GM12891 (cell line): Measurements from ENCODE around the gene BCL6.

Experiments used
- POLR2A ChIP-seq: IDR thresholded peaks from 2 replicates; pipeline ENCODE4 v1.6.1; 2011; ENCODE audit warnings: low read depth, low read length, control low read depth
- POLR2AphosphoS5 ChIP-seq: IDR thresholded peaks from 2 replicates; pipeline ENCODE4 v1.6.1; 2011; ENCODE audit warnings: low read depth, low read length, control low read depth

GRCh38 chr3:187733371-187733770 lies 11.9 kb downstream of the BCL6 start:
- TF ChIP-seq POLR2AphosphoS5 (no peak), POLR2A (no peak)
